ENCODE data around the gene PAN2.

DNA sequence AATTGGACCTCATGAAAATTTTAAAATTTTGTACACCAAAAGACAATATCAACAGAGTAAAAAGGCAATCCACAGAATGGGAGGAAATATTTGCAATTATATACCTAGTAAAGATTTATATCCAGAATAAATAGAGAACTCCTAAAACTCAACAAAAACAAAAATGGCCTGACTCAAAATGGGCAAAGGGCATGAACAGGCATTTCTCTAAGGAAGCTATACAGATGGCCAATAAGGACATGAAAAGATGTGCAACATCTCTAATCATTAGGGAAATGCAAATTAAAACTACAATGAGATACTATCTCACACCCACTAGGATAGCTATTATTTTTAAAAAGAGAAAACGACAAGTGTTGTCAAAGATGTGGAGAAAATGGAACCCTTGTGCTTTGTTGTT lies 39.7 kb upstream of the PAN2 start:
- TF ChIP-seq, protein P1, sequence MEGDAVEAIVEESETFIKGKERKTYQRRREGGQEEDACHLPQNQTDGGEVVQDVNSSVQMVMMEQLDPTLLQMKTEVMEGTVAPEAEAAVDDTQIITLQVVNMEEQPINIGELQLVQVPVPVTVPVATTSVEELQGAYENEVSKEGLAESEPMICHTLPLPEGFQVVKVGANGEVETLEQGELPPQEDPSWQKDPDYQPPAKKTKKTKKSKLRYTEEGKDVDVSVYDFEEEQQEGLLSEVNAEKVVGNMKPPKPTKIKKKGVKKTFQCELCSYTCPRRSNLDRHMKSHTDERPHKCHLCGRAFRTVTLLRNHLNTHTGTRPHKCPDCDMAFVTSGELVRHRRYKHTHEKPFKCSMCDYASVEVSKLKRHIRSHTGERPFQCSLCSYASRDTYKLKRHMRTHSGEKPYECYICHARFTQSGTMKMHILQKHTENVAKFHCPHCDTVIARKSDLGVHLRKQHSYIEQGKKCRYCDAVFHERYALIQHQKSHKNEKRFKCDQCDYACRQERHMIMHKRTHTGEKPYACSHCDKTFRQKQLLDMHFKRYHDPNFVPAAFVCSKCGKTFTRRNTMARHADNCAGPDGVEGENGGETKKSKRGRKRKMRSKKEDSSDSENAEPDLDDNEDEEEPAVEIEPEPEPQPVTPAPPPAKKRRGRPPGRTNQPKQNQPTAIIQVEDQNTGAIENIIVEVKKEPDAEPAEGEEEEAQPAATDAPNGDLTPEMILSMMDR (IDR thresholded peaks at IDR 0.05; ENCODE audit: low read depth, low read length): no peak
- TF ChIP-seq, protein P2, sequence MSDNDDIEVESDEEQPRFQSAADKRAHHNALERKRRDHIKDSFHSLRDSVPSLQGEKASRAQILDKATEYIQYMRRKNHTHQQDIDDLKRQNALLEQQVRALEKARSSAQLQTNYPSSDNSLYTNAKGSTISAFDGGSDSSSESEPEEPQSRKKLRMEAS (IDR thresholded peaks at IDR 0.05; ENCODE audit: low read depth, low read length): no peak
- TF ChIP-seq POLR2A (IDR thresholded peaks at IDR 0.05; ENCODE audit: extremely low read depth, insufficient read length) (no peak), MYC (IDR thresholded peaks at IDR 0.05; ENCODE audit: low read depth, low read length) (no peak)
